IMR-90 (cell line): ENCODE results near the gene PPM1H.

Experiments used
- MXI1 ChIP-seq: IDR thresholded peaks from 2 replicates; pipeline ENCODE4 v1.6.1; 2012; ENCODE audit warnings: low read depth, mild to moderate bottlenecking, low read length, moderate library complexity, borderline replicate concordance
- POLR2A ChIP-seq: IDR thresholded peaks from 2 replicates; pipeline ENCODE4 v1.6.1; 2012; ENCODE audit warnings: mild to moderate bottlenecking, low read depth, low read length
- RAD21 ChIP-seq: IDR thresholded peaks from 2 replicates; pipeline ENCODE4 v1.6.1; 2012; ENCODE audit warnings: low read length, improper control_type of control experiment
- RCOR1 ChIP-seq: IDR thresholded peaks from 2 replicates; pipeline ENCODE4 v1.6.1; 2012; ENCODE audit warnings: mild to moderate bottlenecking, low read length, improper control_type of control experiment; ENCODE audit not compliant: insufficient replicate concordance
- TF ChIP-seq, protein P1 (sequence below): conservative IDR thresholded peaks from 2 replicates; pipeline ENCODE4 v1.5.1; 2012; ENCODE audit warnings: mild to moderate bottlenecking, low read depth, low read length, improper control_type of control experiment
- TF ChIP-seq, protein P2 (sequence below): fragments of 150-350 bp; IDR thresholded peaks from 2 replicates; pipeline ENCODE4 v1.6.1; 2017; ENCODE audit warnings: mild to moderate bottlenecking, antibody characterized with exemption, low read length, low read depth

DNA sequence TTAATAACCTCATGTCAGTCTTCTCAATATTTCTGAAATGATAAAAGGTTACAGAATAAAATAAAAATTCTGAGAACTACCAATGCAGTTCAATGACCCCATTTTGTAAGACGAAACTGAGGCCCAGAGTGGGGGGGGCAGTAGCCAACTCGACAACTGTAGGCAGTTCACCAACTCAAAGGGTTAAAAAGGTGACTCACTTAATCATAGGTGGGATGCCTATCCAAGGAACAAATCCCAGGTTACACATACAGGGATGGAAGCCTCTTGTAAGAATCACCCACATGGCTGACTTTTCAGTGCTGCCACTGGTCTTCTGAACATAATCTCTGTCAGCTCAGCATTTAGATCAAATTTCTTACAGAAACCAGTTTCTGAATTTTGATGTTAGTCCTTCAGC is 10.9 kb downstream of the PPM1H start:
- TF ChIP-seq, protein P1, sequence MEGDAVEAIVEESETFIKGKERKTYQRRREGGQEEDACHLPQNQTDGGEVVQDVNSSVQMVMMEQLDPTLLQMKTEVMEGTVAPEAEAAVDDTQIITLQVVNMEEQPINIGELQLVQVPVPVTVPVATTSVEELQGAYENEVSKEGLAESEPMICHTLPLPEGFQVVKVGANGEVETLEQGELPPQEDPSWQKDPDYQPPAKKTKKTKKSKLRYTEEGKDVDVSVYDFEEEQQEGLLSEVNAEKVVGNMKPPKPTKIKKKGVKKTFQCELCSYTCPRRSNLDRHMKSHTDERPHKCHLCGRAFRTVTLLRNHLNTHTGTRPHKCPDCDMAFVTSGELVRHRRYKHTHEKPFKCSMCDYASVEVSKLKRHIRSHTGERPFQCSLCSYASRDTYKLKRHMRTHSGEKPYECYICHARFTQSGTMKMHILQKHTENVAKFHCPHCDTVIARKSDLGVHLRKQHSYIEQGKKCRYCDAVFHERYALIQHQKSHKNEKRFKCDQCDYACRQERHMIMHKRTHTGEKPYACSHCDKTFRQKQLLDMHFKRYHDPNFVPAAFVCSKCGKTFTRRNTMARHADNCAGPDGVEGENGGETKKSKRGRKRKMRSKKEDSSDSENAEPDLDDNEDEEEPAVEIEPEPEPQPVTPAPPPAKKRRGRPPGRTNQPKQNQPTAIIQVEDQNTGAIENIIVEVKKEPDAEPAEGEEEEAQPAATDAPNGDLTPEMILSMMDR, result no peak
- TF ChIP-seq RAD21 (no peak), POLR2A (no peak), MXI1 (no peak), RCOR1 (no peak)
- TF ChIP-seq, protein P2, sequence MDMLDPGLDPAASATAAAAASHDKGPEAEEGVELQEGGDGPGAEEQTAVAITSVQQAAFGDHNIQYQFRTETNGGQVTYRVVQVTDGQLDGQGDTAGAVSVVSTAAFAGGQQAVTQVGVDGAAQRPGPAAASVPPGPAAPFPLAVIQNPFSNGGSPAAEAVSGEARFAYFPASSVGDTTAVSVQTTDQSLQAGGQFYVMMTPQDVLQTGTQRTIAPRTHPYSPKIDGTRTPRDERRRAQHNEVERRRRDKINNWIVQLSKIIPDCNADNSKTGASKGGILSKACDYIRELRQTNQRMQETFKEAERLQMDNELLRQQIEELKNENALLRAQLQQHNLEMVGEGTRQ, result no peak
